Measurements from ENCODE around the gene PLAA.

Gene PLAA

DNA sequence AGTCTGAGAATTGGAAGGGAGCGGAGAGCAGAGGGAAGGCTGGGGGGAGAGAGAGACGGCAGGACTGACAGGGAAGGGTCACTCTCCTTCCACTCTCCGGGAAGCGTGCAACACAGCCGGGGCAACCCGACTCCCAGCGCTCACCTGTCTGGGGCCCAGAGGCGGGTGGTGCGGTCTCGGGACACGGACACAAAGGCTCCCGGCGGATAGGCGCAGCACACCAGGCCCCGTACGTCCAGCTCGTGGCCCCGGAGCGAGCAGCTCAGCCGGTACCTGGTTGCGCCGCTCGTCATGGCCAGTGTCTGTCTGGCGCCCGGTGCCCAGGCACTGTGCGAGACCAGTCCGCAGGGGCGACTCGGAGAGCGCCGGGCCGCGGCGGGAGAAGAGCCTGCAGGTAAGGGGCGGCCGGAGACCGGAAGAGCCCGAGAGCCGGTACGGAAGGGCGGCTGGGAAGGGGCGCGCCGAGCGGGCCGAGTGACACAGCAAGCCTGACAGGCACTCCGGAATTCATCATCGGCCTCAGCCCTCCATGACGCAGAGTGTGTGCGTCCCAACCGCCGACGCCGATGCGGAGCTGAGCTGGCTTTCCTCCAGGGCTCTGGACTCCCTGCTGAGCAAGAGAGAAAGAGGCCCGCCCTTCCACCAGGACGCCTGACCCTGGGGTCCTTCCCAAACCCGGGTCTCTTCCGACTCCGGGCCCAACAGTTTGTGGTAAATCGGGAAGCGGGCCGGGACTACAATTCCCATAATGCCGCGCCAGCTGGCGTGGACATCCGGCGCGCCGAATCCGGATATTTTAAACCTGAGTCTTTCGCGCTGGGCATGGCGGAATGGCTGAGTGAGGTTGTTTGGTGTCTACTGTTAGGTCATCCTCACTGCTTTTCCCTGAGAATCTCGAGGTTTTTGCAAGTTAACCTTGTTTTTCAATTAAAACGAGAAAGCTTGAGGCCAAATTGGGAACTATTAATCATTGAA is at the start of gene PLAA:
Gene PLAA (minus strand): TSS at position 490 of the 975 bp plus-strand sequence. CDS start 197 bp downstream, at position 293.
- Histone ChIP-seq H3K27me3 (ENCODE audit: low read depth) (no peaks in the 10 kb centered on the region), H3K36me3 (replicated peaks) (peaks cover 4% of the 10 kb centered on the region; the same call in 1 of the 2 replicates), H3K9me3 (no peaks in the 10 kb centered on the region), H3K4me1 (no peaks in the 10 kb centered on the region), H3K4me3 (peak within 1 kb of the TSS; percentile 92)
- DNase-seq (ENCODE audit: low spot score in 2 of 2), result peak; percentile 81 to 90
- in situ Hi-C loops (cut with MboI; ENCODE audit: low sequenced_read_pairs), result no loop called here

DNA sequence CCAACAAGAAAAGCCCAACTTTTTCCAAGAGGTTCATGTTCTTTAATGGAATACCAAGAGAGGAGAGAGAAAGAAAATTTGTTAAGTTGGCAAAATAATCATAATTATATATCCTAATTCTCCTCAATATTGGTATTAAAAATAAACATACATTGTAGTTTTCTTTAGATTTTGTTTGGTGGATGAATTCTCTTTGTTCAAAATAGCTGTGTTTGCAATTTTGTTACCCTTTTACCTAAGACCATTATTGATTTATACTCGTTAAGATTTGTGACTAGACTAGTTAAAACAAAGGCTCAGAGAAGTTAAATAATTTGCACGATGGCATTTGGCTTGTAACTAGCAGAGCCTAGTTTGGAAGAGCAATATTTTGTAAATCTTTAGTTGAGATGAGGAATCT is 48.8 kb upstream of the PLAA start:
- no peak for DNase-seq (ENCODE audit: low spot score in 2 of 2)
- H3K4me3 ChIP-seq, result no peak overlapping the region
- no peaks in the 10 kb centered on the region for H3K27me3 ChIP-seq (ENCODE audit: low read depth)
- H3K9me3 ChIP-seq, result no peaks in the 10 kb centered on the region
- H3K4me1 ChIP-seq, result no peaks in the 10 kb centered on the region
- in situ Hi-C loops (cut with MboI; ENCODE audit: low sequenced_read_pairs), result no loop called here
- H3K36me3 ChIP-seq (replicated peaks), result no peaks in the 10 kb centered on the region

DNA sequence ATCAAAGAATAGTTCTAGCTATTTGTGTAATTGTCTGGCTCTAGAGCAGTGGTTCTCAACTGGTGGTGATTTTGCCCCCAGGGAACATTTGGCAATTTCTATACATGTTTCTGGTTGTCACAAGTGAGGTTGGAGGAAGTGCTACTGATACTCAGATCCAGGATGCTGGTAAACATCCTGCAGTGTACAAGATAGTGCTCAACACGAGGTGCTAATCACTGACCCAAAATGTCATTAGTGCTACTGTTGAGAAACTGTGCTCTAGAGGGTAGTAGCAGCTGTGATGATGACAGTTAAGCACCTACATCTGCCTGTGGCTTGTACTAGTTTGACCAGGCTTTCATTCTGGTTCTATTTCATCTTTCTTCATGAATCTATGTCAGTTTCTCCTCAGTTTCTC is 36.3 kb upstream of the PLAA start:
- H3K4me1 ChIP-seq, result no peaks in the 10 kb centered on the region
- no peak for DNase-seq (ENCODE audit: low spot score in 2 of 2)
- H3K9me3 ChIP-seq, result no peaks in the 10 kb centered on the region
- peaks cover 10% of the 10 kb centered on the region for H3K36me3 ChIP-seq (replicated peaks)
- no peaks in the 10 kb centered on the region for H3K27me3 ChIP-seq (ENCODE audit: low read depth)
- H3K4me3 ChIP-seq, result no peak overlapping the region
- in situ Hi-C loops (cut with MboI; ENCODE audit: low sequenced_read_pairs), result no loop called here

DNA sequence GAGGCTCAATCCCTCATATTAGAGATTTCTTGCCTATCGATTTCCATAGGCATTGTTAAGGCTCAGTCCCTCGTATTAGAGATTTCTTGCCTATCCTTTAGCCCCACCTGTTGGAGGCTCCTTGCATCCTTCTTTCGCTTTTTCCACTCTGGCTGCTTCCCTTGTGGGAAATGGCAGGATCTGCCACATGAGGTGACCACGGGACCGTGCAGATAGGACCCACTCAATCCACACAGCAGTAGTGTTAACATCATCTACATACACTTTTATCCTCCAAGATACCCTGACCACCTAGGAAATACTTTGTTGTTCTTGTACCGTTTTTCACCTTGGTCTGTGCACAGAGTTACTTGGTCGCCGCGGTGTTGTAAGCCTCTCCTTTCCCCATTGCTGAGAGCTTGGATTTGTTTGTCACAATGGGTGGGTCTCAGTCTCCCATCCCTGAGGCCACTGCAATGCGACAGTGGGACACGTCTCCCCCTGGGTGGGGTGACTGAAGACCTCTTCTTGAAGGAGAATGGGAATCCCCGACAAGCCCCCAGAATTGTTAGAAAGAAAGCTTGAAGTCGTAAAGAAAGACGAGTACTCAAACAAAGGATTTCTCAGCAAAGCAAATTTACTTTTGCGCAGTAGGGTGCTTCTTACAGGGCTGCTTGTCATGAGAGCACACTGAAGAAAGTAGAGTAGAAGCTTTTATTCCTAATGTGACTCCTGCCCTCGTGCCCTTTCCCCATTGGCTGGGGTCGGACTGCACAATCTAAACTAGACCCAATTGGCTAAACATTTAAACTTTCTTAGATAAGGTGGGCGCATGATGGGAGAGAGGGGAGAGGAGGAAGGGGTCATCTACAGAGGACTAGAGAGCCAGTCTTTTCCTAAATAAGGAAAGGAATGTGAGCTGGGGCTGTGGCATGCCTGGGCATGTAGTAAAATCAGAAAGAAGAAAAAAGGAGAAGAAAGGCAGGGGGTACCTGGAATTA is 29.0 kb upstream of the PLAA start:
- Histone ChIP-seq H3K36me3 (replicated peaks) (no peaks in the 10 kb centered on the region), H3K4me1 (peaks cover 3% of the 10 kb centered on the region; the same call in 1 of the 2 replicates), H3K27me3 (ENCODE audit: low read depth) (no peaks in the 10 kb centered on the region), H3K9me3 (no peaks in the 10 kb centered on the region; the same call in none of the 2 replicates), H3K4me3 (no peak overlapping the region)
- in situ Hi-C loops (cut with MboI; ENCODE audit: low sequenced_read_pairs), result no loop called here
- peak in 1 of 2 experiments; percentile 18 for DNase-seq (ENCODE audit: low spot score in 2 of 2)

DNA sequence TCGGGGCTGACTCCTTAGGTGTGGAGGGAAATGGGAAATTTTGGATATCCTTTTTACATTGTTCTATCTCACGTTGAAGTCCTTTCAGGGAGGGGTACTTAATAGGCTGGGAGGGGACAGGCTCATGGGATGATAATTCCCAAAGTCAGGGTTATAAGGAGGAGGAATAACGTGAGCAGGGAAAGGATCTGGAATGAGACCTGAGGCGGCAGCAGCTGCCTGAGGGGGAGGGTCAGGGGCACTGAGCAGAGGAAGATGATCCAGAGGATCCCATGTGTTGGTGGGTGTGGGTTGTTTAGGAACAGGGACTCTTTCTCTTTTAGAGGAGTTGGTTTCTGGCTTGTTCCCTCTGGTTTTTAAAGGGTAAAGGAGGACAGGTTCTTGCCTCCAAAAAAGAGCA is 27.9 kb upstream of the PLAA start:
- H3K27me3 ChIP-seq (ENCODE audit: low read depth), result no peaks in the 10 kb centered on the region
- no peak for DNase-seq (ENCODE audit: low spot score in 2 of 2)
- no peak overlapping the region for H3K4me3 ChIP-seq
- H3K4me1 ChIP-seq, result peaks cover 3% of the 10 kb centered on the region; the same call in 1 of the 2 replicates
- in situ Hi-C loops (cut with MboI; ENCODE audit: low sequenced_read_pairs), result no loop called here
- no peaks in the 10 kb centered on the region; the same call in none of the 2 replicates for H3K9me3 ChIP-seq
- no peaks in the 10 kb centered on the region for H3K36me3 ChIP-seq (replicated peaks)

DNA sequence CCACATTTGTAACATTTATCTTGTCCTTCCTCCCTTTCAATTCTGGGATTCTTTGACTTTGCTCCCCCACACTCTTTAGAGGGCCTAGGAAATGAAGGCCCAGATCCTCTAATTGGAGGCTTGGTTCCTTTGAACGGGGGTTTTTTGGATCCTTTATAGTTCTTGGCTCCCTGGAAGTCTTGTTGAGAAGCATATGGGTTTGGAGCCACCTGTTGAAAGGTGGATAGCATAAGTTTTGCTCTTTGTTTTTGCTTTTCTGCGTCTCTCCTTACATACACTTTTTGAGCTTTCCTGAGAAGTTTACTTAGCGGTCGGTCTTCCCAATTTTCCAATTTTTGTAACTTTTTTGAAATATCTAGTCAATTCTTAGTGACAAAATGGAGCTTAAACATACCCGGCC is 26.9 kb upstream of the PLAA start:
- in situ Hi-C loops (cut with MboI; ENCODE audit: low sequenced_read_pairs), result no loop called here

DNA sequence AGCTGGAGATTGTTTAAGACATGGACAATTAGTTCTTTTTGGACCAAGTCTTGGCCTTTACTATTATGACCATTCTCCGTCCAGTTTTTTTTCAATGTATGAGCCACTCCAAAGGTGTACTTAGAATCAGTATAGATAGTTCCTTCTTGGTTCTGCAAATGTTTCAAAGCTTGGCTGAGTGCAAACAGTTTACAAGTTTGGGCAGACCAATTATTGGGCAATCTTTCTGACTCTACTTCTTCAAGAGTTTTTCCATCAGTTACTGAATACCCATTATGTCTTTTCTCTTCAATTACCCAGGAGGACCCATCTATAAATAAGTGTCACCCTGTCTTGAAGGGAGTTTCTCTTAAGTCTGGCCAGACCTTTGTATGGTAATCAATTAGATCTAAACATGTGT is 24.7 kb upstream of the PLAA start:
- Histone ChIP-seq H3K27me3 (ENCODE audit: low read depth) (no peaks in the 10 kb centered on the region), H3K4me1 (peaks cover 3% of the 10 kb centered on the region; the same call in 1 of the 2 replicates), H3K4me3 (no peak overlapping the region), H3K36me3 (replicated peaks) (no peaks in the 10 kb centered on the region), H3K9me3 (no peaks in the 10 kb centered on the region; the same call in none of the 2 replicates)
- DNase-seq (ENCODE audit: low spot score in 2 of 2), result no peak
- in situ Hi-C loops (cut with MboI; ENCODE audit: low sequenced_read_pairs), result no loop called here

More for the DNA sequence above, 26.9 kb upstream of the PLAA start:
- Histone ChIP-seq H3K4me3 (no peak overlapping the region), H3K27me3 (ENCODE audit: low read depth) (no peaks in the 10 kb centered on the region), H3K36me3 (replicated peaks) (no peaks in the 10 kb centered on the region), H3K9me3 (no peaks in the 10 kb centered on the region; the same call in none of the 2 replicates), H3K4me1 (peaks cover 3% of the 10 kb centered on the region; the same call in 1 of the 2 replicates)
- DNase-seq (ENCODE audit: low spot score in 2 of 2), result no peak

DNA sequence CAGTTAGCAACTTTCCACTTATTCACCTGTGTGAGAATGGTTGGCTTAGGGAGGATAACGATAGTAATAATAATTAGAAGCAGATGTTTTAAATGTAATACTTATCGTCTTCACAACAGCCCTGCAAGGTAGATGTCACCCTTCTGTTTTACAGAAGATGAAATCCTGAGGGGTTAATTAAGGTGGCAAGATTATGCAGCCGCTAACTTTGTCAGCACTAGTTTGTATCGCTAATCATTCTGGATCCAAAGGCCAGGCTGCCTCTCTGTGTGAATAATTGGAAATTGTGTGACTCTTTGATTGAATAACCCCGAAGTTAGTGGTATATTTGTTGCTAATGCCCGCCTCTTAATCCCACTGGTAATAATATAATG is 9.8 kb upstream of the PLAA start:
- no peaks in the 10 kb centered on the region for H3K36me3 ChIP-seq (replicated peaks)
- in situ Hi-C loops (cut with MboI; ENCODE audit: low sequenced_read_pairs), result no loop called here
- no peaks in the 10 kb centered on the region for H3K27me3 ChIP-seq (ENCODE audit: low read depth)
- H3K4me1 ChIP-seq, result peaks cover 11% of the 10 kb centered on the region
- no peaks in the 10 kb centered on the region for H3K9me3 ChIP-seq
- DNase-seq (ENCODE audit: low spot score in 2 of 2), result no peak
- H3K4me3 ChIP-seq, result peak overlapping the region; percentile 44

DNA sequence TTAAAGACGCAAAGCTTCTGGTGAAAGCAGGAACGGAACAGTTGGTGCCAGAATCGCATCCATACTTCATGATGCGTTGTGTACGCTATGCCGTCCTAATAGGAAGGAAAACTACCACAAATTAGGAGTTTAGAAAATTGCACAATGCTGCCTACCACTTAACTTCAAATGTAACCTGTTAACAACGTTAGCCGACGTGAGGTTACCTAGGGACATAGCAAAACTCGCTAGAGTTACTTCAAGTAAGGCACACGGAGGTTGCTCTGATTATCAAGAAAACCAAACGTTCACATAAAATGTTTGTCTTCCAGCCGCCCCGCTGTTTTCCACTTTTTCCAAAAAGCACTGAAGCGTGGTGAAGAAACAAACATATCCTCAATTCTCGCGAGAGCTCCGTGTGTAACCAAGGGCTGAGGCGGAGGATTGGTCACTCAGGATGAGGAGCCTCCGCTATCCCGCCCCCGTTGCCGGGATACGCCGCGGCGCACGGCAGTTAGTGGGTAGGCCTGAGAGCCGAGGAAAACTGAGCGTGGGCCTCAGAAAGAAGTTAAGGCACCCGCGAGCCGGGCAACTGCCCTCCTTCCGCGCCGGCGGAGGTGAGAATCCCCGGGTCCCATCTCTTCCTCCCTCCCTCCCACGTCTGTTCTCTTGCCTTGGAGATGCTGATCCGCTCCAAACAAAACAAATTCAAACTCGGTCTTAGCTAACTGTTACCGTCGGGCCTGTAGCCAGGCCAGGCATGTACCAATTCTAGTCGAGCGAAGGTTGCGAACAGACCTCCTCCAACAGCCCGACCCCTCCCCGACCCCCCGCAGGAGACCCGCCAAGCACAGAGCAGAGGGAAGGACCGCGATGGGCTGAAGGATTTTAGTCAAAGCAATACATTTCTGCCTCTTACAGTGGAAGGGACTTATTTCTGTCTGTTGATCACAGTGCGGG is 9.1 kb upstream of the PLAA start, which contains the start of gene IFT74:
Gene IFT74 (plus strand): TSS at position 492 of the 939 bp plus-strand sequence. CDS start 5,556 bp downstream, outside the sequence.
- in situ Hi-C loops (cut with MboI; ENCODE audit: low sequenced_read_pairs), result no loop called here
- no peaks in the 10 kb centered on the region for H3K36me3 ChIP-seq (replicated peaks)
- peak; percentile 94 to 96 for DNase-seq (ENCODE audit: low spot score in 2 of 2)
- H3K27me3 ChIP-seq (ENCODE audit: low read depth), result no peaks in the 10 kb centered on the region
- H3K4me1 ChIP-seq, result peaks cover 11% of the 10 kb centered on the region
- H3K9me3 ChIP-seq, result no peaks in the 10 kb centered on the region
- H3K4me3 ChIP-seq, result peak within 1 kb of the TSS; percentile 44

DNA sequence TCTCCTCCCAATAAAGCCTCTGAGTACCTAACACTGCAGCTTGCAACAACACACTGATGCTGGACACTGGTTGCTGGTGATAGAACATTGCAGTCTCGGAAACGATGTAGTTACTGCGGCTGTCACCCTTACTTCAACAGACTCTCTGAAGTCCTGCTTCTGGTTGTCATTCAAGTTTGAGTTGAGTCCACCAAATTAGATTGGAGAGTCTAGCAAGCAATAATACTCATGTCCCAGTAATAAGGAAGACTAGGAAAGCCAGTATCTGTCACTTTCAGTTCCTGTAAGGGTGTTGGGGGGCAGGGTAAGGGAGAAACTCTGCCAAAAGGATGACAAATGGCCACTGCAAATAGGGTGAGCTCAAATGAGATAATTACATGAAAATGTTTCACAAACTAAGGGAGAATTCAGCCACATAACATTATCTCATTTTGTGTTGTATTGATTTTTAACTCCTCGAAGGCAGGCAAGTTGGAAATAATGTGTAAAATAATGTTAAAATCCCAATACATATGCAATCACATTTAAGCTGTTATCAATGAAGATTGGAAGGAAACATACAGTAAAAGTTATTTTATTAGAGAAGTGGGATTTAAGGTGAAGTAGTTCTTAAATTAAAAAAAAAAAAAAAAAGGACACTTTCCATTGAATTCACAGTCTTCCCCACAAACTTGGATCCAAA is 8.3 kb upstream of the PLAA start:
- Histone ChIP-seq H3K4me1 (peaks cover 11% of the 10 kb centered on the region), H3K36me3 (replicated peaks) (no peaks in the 10 kb centered on the region), H3K9me3 (no peaks in the 10 kb centered on the region), H3K27me3 (ENCODE audit: low read depth) (no peaks in the 10 kb centered on the region), H3K4me3 (peak overlapping the region; percentile 44)
- DNase-seq (ENCODE audit: low spot score in 2 of 2), result no peak
- in situ Hi-C loops (cut with MboI; ENCODE audit: low sequenced_read_pairs), result no loop called here

DNA sequence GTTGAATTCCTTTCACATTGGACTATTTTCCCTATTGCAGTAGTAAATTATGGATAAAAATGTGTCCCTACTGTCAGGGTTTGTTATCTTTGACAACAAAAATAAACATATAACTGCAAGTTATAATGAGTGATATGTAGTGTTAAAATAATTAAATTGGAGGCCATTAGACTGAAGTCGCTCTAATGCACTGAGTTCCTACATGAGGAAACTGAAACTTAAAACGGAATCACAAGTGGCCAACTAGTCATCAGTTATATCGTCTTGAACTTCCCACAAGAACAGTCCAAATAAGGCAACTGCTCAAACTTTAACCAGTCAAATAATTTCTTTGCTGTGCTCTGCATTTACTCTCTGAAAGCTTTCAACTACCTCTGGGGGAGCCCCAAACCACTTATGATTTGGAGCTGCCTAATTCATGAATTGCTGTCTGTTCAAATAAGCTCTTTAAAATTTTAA is 7.0 kb upstream of the PLAA start:
- H3K4me3 ChIP-seq, result no peak overlapping the region
- DNase-seq (ENCODE audit: low spot score in 2 of 2), result no peak
- no peaks in the 10 kb centered on the region for H3K27me3 ChIP-seq (ENCODE audit: low read depth)
- H3K9me3 ChIP-seq, result no peaks in the 10 kb centered on the region
- H3K4me1 ChIP-seq, result peaks cover 11% of the 10 kb centered on the region
- in situ Hi-C loops (cut with MboI; ENCODE audit: low sequenced_read_pairs), result no loop called here
- no peaks in the 10 kb centered on the region for H3K36me3 ChIP-seq (replicated peaks)

DNA sequence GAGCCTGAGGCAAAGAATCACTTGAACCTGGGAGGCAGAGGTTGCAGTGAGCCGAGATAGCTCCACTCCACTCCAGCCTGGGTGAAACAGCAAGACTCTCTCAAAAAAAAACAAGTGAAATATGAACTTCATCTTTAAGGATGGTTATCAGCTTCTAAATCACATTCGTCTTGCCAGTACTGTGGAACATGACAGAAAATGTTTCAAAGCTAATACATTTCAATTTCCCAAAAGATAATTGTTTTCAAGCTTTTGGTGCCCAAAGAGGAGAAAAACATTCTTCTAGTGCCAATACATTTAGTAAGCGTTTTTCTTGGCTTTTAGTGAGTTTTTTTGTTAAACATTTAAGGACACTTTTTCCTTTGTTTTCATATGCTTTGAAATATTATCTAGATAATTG is 4.8 kb upstream of the PLAA start:
- Histone ChIP-seq H3K4me1 (peaks cover 5% of the 10 kb centered on the region), H3K36me3 (replicated peaks) (no peaks in the 10 kb centered on the region), H3K9me3 (no peaks in the 10 kb centered on the region), H3K4me3 (no peak overlapping the region), H3K27me3 (ENCODE audit: low read depth) (no peaks in the 10 kb centered on the region)
- in situ Hi-C loops (cut with MboI; ENCODE audit: low sequenced_read_pairs), result no loop called here
- no peak for DNase-seq (ENCODE audit: low spot score in 2 of 2)

Data from HAP-1 (cell line).